Endometrial microvascular endothelial cells (primary cell): ENCODE measurements around the gene ABI1. TPM values are rescaled to one million over a fixed set of nuclear protein-coding genes. Genes with fewer than 3 reads are reported as not detected.

ENCODE experiments used
- in situ Hi-C: cut with HindIII; loops from 2 replicates; pipeline ENCODE4 v1.10.0; 2017; ENCODE audit warnings: low sequenced_read_pairs, low pct_unique_long_range_greater_than_20kb; ENCODE audit errors: inconsistent ontology term
- total RNA-seq: library from RNA; depleted of rRNA; stranded (reverse); fragments of >200 nt; gene quantifications from one replicate; pipeline ENCODE4 v1.2.3, GENCODE V29; 2015; ENCODE audit errors: inconsistent ontology term

Gene ABI1
- total RNA-seq, 1 donor from 2014 or later = 43.7 TPM

GRCh38 chr10:26857991-26858706, 2.6 kb downstream of the ABI1 start:
- in situ Hi-C loops = loop anchor here (25.0 kb wide), 1 partner anchor 96 kb away; no protein-coding TSS in a partner anchor

GRCh38 chr10:26857553-26857952, 3.2 kb downstream of the ABI1 start:
- in situ Hi-C loops = loop anchor here (25.0 kb wide), 1 partner anchor 95 kb away; no protein-coding TSS in a partner anchor

GRCh38 chr10:26855186-26855585, 5.6 kb downstream of the ABI1 start:
- in situ Hi-C loops = loop anchor here (25.0 kb wide), 1 partner anchor 93 kb away; no protein-coding TSS in a partner anchor

- in situ Hi-C loops = loop anchor here (25.0 kb wide), 1 partner anchor 92 kb away; no protein-coding TSS in a partner anchor
Measured at GRCh38 chr10:26854524-26854923, 6.2 kb downstream of the ABI1 start.

GRCh38 chr10:26844396-26844975, 16.3 kb downstream of the ABI1 start:
- in situ Hi-C loops = no loop called here

GRCh38 chr10:26843736-26844135, 17.0 kb downstream of the ABI1 start:
- in situ Hi-C loops = no loop called here

GRCh38 chr10:26841733-26842317, 18.9 kb downstream of the ABI1 start:
- in situ Hi-C loops = no loop called here

GRCh38 chr10:26840938-26841732, 19.6 kb downstream of the ABI1 start:
- in situ Hi-C loops = no loop called here

- in situ Hi-C loops = no loop called here
Measured at GRCh38 chr10:26839966-26840627, 20.7 kb downstream of the ABI1 start.

- in situ Hi-C loops = no loop called here
Measured at GRCh38 chr10:26837139-26837538, 23.6 kb downstream of the ABI1 start.

- in situ Hi-C loops = no loop called here
Measured at GRCh38 chr10:26835025-26835424, 25.7 kb downstream of the ABI1 start.

GRCh38 chr10:26832960-26833359, 27.8 kb downstream of the ABI1 start:
- in situ Hi-C loops = no loop called here

- in situ Hi-C loops = no loop called here
Measured at GRCh38 chr10:26831936-26832335, 28.8 kb downstream of the ABI1 start.

- in situ Hi-C loops = no loop called here
Measured at GRCh38 chr10:26829810-26830515, 30.8 kb downstream of the ABI1 start.

- in situ Hi-C loops = no loop called here
Measured at GRCh38 chr10:26824015-26824690, 36.6 kb downstream of the ABI1 start.

- in situ Hi-C loops = no loop called here
Measured at GRCh38 chr10:26821699-26822570, 38.8 kb downstream of the ABI1 start.

GRCh38 chr10:26815500-26815899, 45.3 kb downstream of the ABI1 start:
- in situ Hi-C loops = no loop called here
